Small intestine (tissue), 7 donors: ENCODE results near the gene PRKCE. TPM values are rescaled to one million over a fixed set of nuclear protein-coding genes. Genes with fewer than 3 reads are reported as not detected.

ENCODE experiments used
- DNase-seq, 2 donors: peaks; one replicate each; pipeline versions ENCODE4 v3.0.0 to v3.0.0-alpha.2; 2013
- FAIRE-seq: peaks from 2 replicates; lab custom pipeline; 2012; peaks lifted over from hg19 to GRCh38; lab: Jason Lieb, UNC
- H3K27ac ChIP-seq, 3 donors: one replicate each; pipeline ENCODE4 v1.5.1; 2013; ENCODE audit warnings: low read length in 2 of 3, mild to moderate bottlenecking in 2 of 3, control low read depth in 1 of 3, inconsistent platforms in 1 of 3, low read depth in 1 of 3, moderate library complexity in 1 of 3
- H3K27me3 ChIP-seq, 3 donors: one replicate each; pipeline ENCODE4 v1.6.1; 2013; ENCODE audit warnings: low read length in 3 of 3, inconsistent platforms in 1 of 3; ENCODE audit not compliant: control insufficient read depth in 3 of 3, insufficient read depth in 3 of 3
- H3K36me3 ChIP-seq, 3 donors: one replicate each; pipeline ENCODE4 v1.6.1; 2013; ENCODE audit warnings: low read length in 3 of 3, inconsistent platforms in 1 of 3, low read depth in 1 of 3, mild to moderate bottlenecking in 1 of 3, moderate library complexity in 1 of 3; ENCODE audit not compliant: control insufficient read depth in 3 of 3, insufficient read depth in 2 of 3
- H3K4me1 ChIP-seq, 3 donors: one replicate each; pipeline ENCODE4 v1.6.1; 2013; ENCODE audit warnings: low read length in 2 of 3, inconsistent platforms in 1 of 3, low read depth in 1 of 3, mild to moderate bottlenecking in 1 of 3, moderate library complexity in 1 of 3; ENCODE audit not compliant: control insufficient read depth in 3 of 3, insufficient read depth in 2 of 3
- H3K4me3 ChIP-seq, 3 donors: one replicate each; pipeline ENCODE4 v1.5.1; 2013; ENCODE audit warnings: low read length in 3 of 3, control low read depth in 1 of 3, inconsistent platforms in 1 of 3, low read depth in 1 of 3, mild to moderate bottlenecking in 1 of 3, moderate library complexity in 1 of 3
- H3K9me3 ChIP-seq, 2 donors: one replicate each; pipeline ENCODE4 v1.6.1; 2013; ENCODE audit warnings: low read depth in 1 of 2, low read length in 1 of 2; ENCODE audit not compliant: control insufficient read depth in 2 of 2, insufficient read depth in 1 of 2
- WGBS, 3 donors: extraction: QIAGEN DNeasy Blood & Tissue Kit; methylation state at CpG; one replicate each; pipeline ENCODE4 v1.1.7; 2013; 5-methylcytosine and 5-hydroxymethylcytosine counted together
- polyA plus RNA-seq, 4 donors: library from polyadenylated mRNA; stranded (reverse) in 3 of 4; unstranded in 1 of 4; fragments of 200-250 nt in 3 of 4; fragments of 120-200 nt in 1 of 4; gene quantifications; one replicate each; pipeline versions ENCODE4 v1.2.1 to v1.2.3, GENCODE V29; 2013
- donor health status: healthy with polysubstance abuse.
- donor health status: control.
- donor health status: control.
- donor health status: Bipolar disorder and iron deficiency.
- donor health status: healthy.

Gene PRKCE
- polyA plus RNA-seq, 4 donors: 2.2 to 7.1 (median 5.4) TPM

- H3K27ac ChIP-seq: no peak overlapping the region
- H3K4me1 ChIP-seq: no peaks in the 10 kb centered on the region
- H3K36me3 ChIP-seq: no peaks in the 10 kb centered on the region
- FAIRE-seq: no peak
- H3K27me3 ChIP-seq: no peaks in the 10 kb centered on the region
- no peak for DNase-seq
- H3K4me3 ChIP-seq: no peak overlapping the region
- WGBS, 3 donors: 88 to 91% (median 89%) methylated on average over 10 of the region's 10 CpGs
- no peaks in the 10 kb centered on the region for H3K9me3 ChIP-seq
These were observed 134.8 kb downstream of the PRKCE start for GRCh38 chr2:45786030-45786835.

- H3K4me3 ChIP-seq: no peak overlapping the region
- H3K4me1 ChIP-seq: no peaks in the 10 kb centered on the region
- FAIRE-seq: no peak
- 89 to 94% (median 93%) methylated on average over 10 of the region's 10 CpGs for WGBS, 3 donors
- no peaks in the 10 kb centered on the region for H3K9me3 ChIP-seq
- no peaks in the 10 kb centered on the region for H3K36me3 ChIP-seq
- no peaks in the 10 kb centered on the region for H3K27me3 ChIP-seq
- no peak for DNase-seq
- H3K27ac ChIP-seq: no peak overlapping the region
These were observed 135.4 kb downstream of the PRKCE start for GRCh38 chr2:45786836-45787357.

GRCh38 chr2:45788401-45788800, 136.9 kb downstream of the PRKCE start:
- DNase-seq: no peak
- H3K4me1 ChIP-seq: peaks cover 0 to under 1% (median 0%) of the 10 kb centered on the region in 3 donors
- H3K27me3 ChIP-seq: no peaks in the 10 kb centered on the region
- WGBS, 3 donors: 91 to 94% (median 92%) methylated on average over 3 of the region's 3 CpGs
- no peaks in the 10 kb centered on the region for H3K9me3 ChIP-seq
- H3K4me3 ChIP-seq: no peak overlapping the region
- H3K27ac ChIP-seq: no peak overlapping the region
- no peaks in the 10 kb centered on the region for H3K36me3 ChIP-seq
- FAIRE-seq: no peak

GRCh38 chr2:45789317-45789716, 137.8 kb downstream of the PRKCE start:
- Histone ChIP-seq H3K27me3 (no peaks in the 10 kb centered on the region), H3K4me1 (peaks cover 0 to 3% (median 0%) of the 10 kb centered on the region in 3 donors), H3K36me3 (no peaks in the 10 kb centered on the region), H3K9me3 (no peaks in the 10 kb centered on the region), H3K4me3 (no peak overlapping the region), H3K27ac (no peak overlapping the region)
- DNase-seq (no peak), FAIRE-seq (no peak)

GRCh38 chr2:45789961-45790723, 138.7 kb downstream of the PRKCE start:
- H3K36me3 ChIP-seq: no peaks in the 10 kb centered on the region
- DNase-seq (no peak), FAIRE-seq (no peak)
- H3K4me3 ChIP-seq: no peak overlapping the region
- 78 to 85% (median 83%) methylated on average over 10 of the region's 10 CpGs for WGBS, 3 donors
- H3K4me1 ChIP-seq: peaks cover 0 to 3% (median 0%) of the 10 kb centered on the region in 3 donors
- no peaks in the 10 kb centered on the region for H3K9me3 ChIP-seq
- no peak overlapping the region for H3K27ac ChIP-seq
- no peaks in the 10 kb centered on the region for H3K27me3 ChIP-seq

GRCh38 chr2:45793305-45793962, 142.0 kb downstream of the PRKCE start:
- peaks cover 0 to 3% (median 0%) of the 10 kb centered on the region in 3 donors for H3K4me1 ChIP-seq
- peak in 1 of 2 donors; percentile 52 for DNase-seq

GRCh38 chr2:45794134-45794617, 142.7 kb downstream of the PRKCE start:
- Histone ChIP-seq H3K27ac (no peak overlapping the region), H3K4me3 (no peak overlapping the region), H3K27me3 (no peaks in the 10 kb centered on the region), H3K4me1 (peaks cover 0 to 3% (median 0%) of the 10 kb centered on the region in 3 donors), H3K36me3 (peaks cover 0 to 2% (median 0%) of the 10 kb centered on the region in 3 donors), H3K9me3 (no peaks in the 10 kb centered on the region)
- DNase-seq (no peak), FAIRE-seq (no peak)
- WGBS, 3 donors: 72 to 87% (median 84%) methylated on average over 15 of the region's 15 CpGs

More at GRCh38 chr2:45793305-45793962, 142.0 kb downstream of the PRKCE start:
- H3K9me3 ChIP-seq: no peaks in the 10 kb centered on the region
- H3K36me3 ChIP-seq: peaks cover 0 to 2% (median 0%) of the 10 kb centered on the region in 3 donors
- H3K4me3 ChIP-seq: no peak overlapping the region
- 39 to 66% (median 53%) methylated on average over 7 of the region's 7 CpGs for WGBS, 3 donors
- H3K27me3 ChIP-seq: no peaks in the 10 kb centered on the region
- FAIRE-seq: no peak
- H3K27ac ChIP-seq: no peak overlapping the region

GRCh38 chr2:45796500-45796899, 145.0 kb downstream of the PRKCE start:
- H3K4me3 ChIP-seq: no peak overlapping the region
- 75 to 86% (median 84%) methylated on average over 4 of the region's 4 CpGs for WGBS, 3 donors
- DNase-seq (no peak), FAIRE-seq (no peak)
- no peaks in the 10 kb centered on the region for H3K27me3 ChIP-seq
- H3K4me1 ChIP-seq: peaks cover 0 to 3% (median 0%) of the 10 kb centered on the region in 3 donors
- H3K36me3 ChIP-seq: peaks cover 0 to 2% (median 0%) of the 10 kb centered on the region in 3 donors
- no peaks in the 10 kb centered on the region for H3K9me3 ChIP-seq
- H3K27ac ChIP-seq: no peak overlapping the region
